H1 (cell line): Measurements from ENCODE around the gene WDFY1. TPM values are rescaled to one million over a fixed set of nuclear protein-coding genes. Genes with fewer than 3 reads are reported as not detected.

Experiments
- ATF3 ChIP-seq: IDR thresholded peaks from 2 replicates; pipeline ENCODE4 v1.6.1; 2011; ENCODE audit warnings: low read depth, mild to moderate bottlenecking, low read length; ENCODE audit not compliant: insufficient read depth
- CEBPB ChIP-seq: IDR thresholded peaks from 2 replicates; pipeline ENCODE4 v1.6.1; 2012; ENCODE audit warnings: low read depth, low read length
- CHD7 ChIP-seq: fragments of 300-600 bp; sonication (generic); IDR thresholded peaks from 2 replicates; pipeline ENCODE4 v1.7.1; 2012; ENCODE audit warnings: low read length, moderate library complexity, mild to moderate bottlenecking, inconsistent platforms; ENCODE audit not compliant: insufficient replicate concordance
- HDAC2 ChIP-seq, 2 experiments: fragments of 300-600 bp in 1 of 2; sonication (generic) in 1 of 2; IDR thresholded peaks; 2 replicates each; pipeline ENCODE4 v1.6.1; 2011 to 2012; ENCODE audit warnings: low read depth in 2 of 2, low read length in 2 of 2, mild to moderate bottlenecking in 2 of 2, moderate library complexity in 2 of 2, borderline replicate concordance in 1 of 2, inconsistent platforms in 1 of 2
- POLR2AphosphoS5 ChIP-seq: IDR thresholded peaks from 2 replicates; pipeline ENCODE4 v1.6.1; 2011; ENCODE audit warnings: low read depth, low read length
- TAF7 ChIP-seq: optimal IDR thresholded peaks from 2 replicates; pipeline ENCODE3; 2011; ENCODE audit warnings: low read depth, mild to moderate bottlenecking, inconsistent platforms, low read length, moderate library complexity, borderline replicate concordance
- polyA plus RNA-seq, 7 experiments: library from polyadenylated mRNA; depleted of rRNA in 3 of 7; stranded (reverse) in 5 of 7; unstranded in 2 of 7; fragments of >200 nt in 5 of 7; fragments of 200-250 nt in 2 of 7; gene quantifications; 1 replicate in 5 of 7; 2 replicates in 1 of 7; 4 replicates in 1 of 7; pipeline versions ENCODE4 v1.2.1 to v1.2.3, GENCODE V29; 2011 to 2013; ENCODE audit warnings: missing spikeins in 2 of 7, mixed read lengths in 2 of 7
- total RNA-seq: library from RNA; stranded (reverse); fragmentation: NEBNext Ultra II Directional; extraction: Animal tissue kit (Norgen Biotek cat#: 25700); gene quantifications from 2 replicates; pipeline ENCODE4 v1.2.1, GENCODE V29; 2021

WDFY1 gene
- total and polyA plus RNA-seq, 2 of the 8 experiments (the other 6 are each of a cell fraction or from before 2014, with no cell fraction given): 68.4 to 94.7 TPM

GRCh38 chr2:223897669-223898330, 47.3 kb downstream of the WDFY1 start (continued):
- TF ChIP-seq CHD7 (no peak), HDAC2 (IDR thresholded peaks at IDR 0.05; ENCODE audit: borderline replicate concordance in 1 of 2, low read depth in 2 of 2, low read length in 2 of 2) (no peak), TAF7 (no peak), CEBPB (no peak), POLR2AphosphoS5 (no peak), ATF3 (no peak)
